H1 (cell line): ENCODE data around the gene NPHP4. TPM values are rescaled to one million over a fixed set of nuclear protein-coding genes. Genes with fewer than 3 reads are reported as not detected.
A peak's percentile ranks its signal among the peaks of the same experiment; 100 is the strongest.

Experiments used
- CTCF ChIA-PET: fragments of 300-600 bp; sonication (Branson Sonifier 250); formaldehyde crosslinking; loops from one replicate; lab custom pipeline; 2021; ENCODE audit not compliant: partially characterized antibody; lab: Charles Lee
- POLR2A ChIA-PET: fragments of 300-600 bp; sonication (Branson Sonifier 250); formaldehyde crosslinking; loops from one replicate; lab custom pipeline; 2021; ENCODE audit warnings: inconsistent platforms; ENCODE audit not compliant: partially characterized antibody; lab: Charles Lee
- DNase-seq, 2 experiments: peaks; one replicate each; pipeline versions ENCODE4 v3.0.0 to v3.0.0-alpha.2; 2010 to 2022; ENCODE audit warnings: low spot score in 2 of 2, low read depth in 1 of 2, mixed read lengths in 1 of 2
- FAIRE-seq: peaks from 2 replicates; lab custom pipeline; 2011; peaks lifted over from hg19 to GRCh38; lab: Jason Lieb, UNC
- H2AFZ ChIP-seq: 2 replicates; pipeline ENCODE4 v1.8.1; 2012; ENCODE audit warnings: low read length, inconsistent platforms
- H2AK5ac ChIP-seq: 2 replicates; pipeline ENCODE4 v1.6.1; 2013; ENCODE audit warnings: low read depth, low read length
- H2BK120ac ChIP-seq: replicated peaks from 2 replicates; pipeline ENCODE3; 2013; ENCODE audit warnings: low read depth, low read length, inconsistent platforms
- H2BK12ac ChIP-seq: 2 replicates; pipeline ENCODE4 v1.6.1; 2013; ENCODE audit warnings: low read depth, low read length
- H2BK15ac ChIP-seq: 2 replicates; pipeline ENCODE4 v1.6.1; 2013; ENCODE audit warnings: low read length
- H2BK20ac ChIP-seq: 2 replicates; pipeline ENCODE4 v1.6.1; 2013; ENCODE audit warnings: low read length
- H2BK5ac ChIP-seq: 2 replicates; pipeline ENCODE4 v1.6.1; 2013; ENCODE audit warnings: low read depth, low read length
- H3K14ac ChIP-seq: 2 replicates; pipeline ENCODE4 v1.6.1; 2013; ENCODE audit warnings: inconsistent platforms; ENCODE audit not compliant: insufficient read length
- H3K18ac ChIP-seq: 2 replicates; pipeline ENCODE4 v1.6.1; 2013; ENCODE audit warnings: low read length; ENCODE audit errors: extremely low read depth
- H3K23ac ChIP-seq: 2 replicates; pipeline ENCODE4 v1.6.1; 2013; ENCODE audit warnings: inconsistent platforms; ENCODE audit not compliant: insufficient read length
- H3K23me2 ChIP-seq: 2 replicates; pipeline ENCODE4 v1.6.1; 2013; ENCODE audit warnings: low read depth, low read length
- H3K27ac ChIP-seq: 2 replicates; pipeline ENCODE4 v1.6.1; 2011; ENCODE audit warnings: low read depth, low read length, inconsistent platforms
- H3K27me3 ChIP-seq, 4 experiments: replicated peaks in 1 of 4; 1 replicate in 1 of 4; 2 replicates in 3 of 4; pipeline versions ENCODE4 v1.6.1 to v1.8.1; 2011 to 2013; ENCODE audit warnings: low read length in 3 of 4, mild to moderate bottlenecking in 3 of 4, inconsistent platforms in 2 of 4, mixed read lengths in 2 of 4, moderate library complexity in 1 of 4; ENCODE audit not compliant: control insufficient read depth in 3 of 4, insufficient read depth in 3 of 4; ENCODE audit errors: extremely low read depth in 1 of 4
- H3K36me3 ChIP-seq, 4 experiments: 2 replicates each; pipeline versions ENCODE4 v1.6.1 to v1.8.1; 2011 to 2013; ENCODE audit warnings: mild to moderate bottlenecking in 4 of 4, low read length in 3 of 4, moderate library complexity in 2 of 4, control low read depth in 1 of 4, inconsistent platforms in 1 of 4; ENCODE audit not compliant: insufficient read depth in 4 of 4, control insufficient read depth in 2 of 4
- H3K4ac ChIP-seq: replicated peaks from 2 replicates; pipeline ENCODE3; 2013; ENCODE audit warnings: low read length, low read depth, mixed read lengths, inconsistent platforms; ENCODE audit not compliant: insufficient read length
- H3K4me1 ChIP-seq, 4 experiments: replicated peaks in 1 of 4; 1 replicate in 1 of 4; 2 replicates in 3 of 4; pipeline versions ENCODE4 v1.6.1 to v1.8.1; 2011 to 2013; ENCODE audit warnings: low read length in 3 of 4, inconsistent platforms in 2 of 4, mixed read lengths in 1 of 4; ENCODE audit not compliant: insufficient read depth in 4 of 4, control insufficient read depth in 3 of 4
- H3K4me2 ChIP-seq, 2 experiments: 2 replicates each; pipeline versions ENCODE4 v1.6.1 to v1.8.1; 2011 to 2013; ENCODE audit warnings: low read depth in 2 of 2, low read length in 2 of 2, control low read depth in 1 of 2, inconsistent platforms in 1 of 2, mild to moderate bottlenecking in 1 of 2; ENCODE audit not compliant: insufficient read depth in 1 of 2
- H3K4me3 ChIP-seq, 4 experiments: fragments of 200-600, 300-600 bp in 1 of 4; sonication (generic), shearing (Covaris generic), sonication (Bioruptor Twin) in 1 of 4; 2 replicates each; pipeline versions ENCODE4 v1.5.1 to v1.8.1; 2011 to 2016; ENCODE audit warnings: low read length in 4 of 4, low read depth in 3 of 4, control low read depth in 2 of 4, inconsistent platforms in 2 of 4, mild to moderate bottlenecking in 2 of 4, mixed read lengths in 1 of 4, moderate library complexity in 1 of 4; ENCODE audit not compliant: insufficient read depth in 2 of 4; ENCODE audit errors: extremely low read depth in 1 of 4
- H3K56ac ChIP-seq: replicated peaks from 2 replicates; pipeline ENCODE3; 2013; ENCODE audit warnings: low read depth, mild to moderate bottlenecking, mixed read lengths, low read length, inconsistent platforms; ENCODE audit not compliant: insufficient read length
- H3K79me1 ChIP-seq: 2 replicates; pipeline ENCODE4 v1.6.1; 2013; ENCODE audit warnings: low read depth, low read length, control low read depth
- H3K79me2 ChIP-seq, 2 experiments: 2 replicates each; pipeline versions ENCODE4 v1.6.1 to v1.8.1; 2012 to 2013; ENCODE audit warnings: low read length in 2 of 2, mild to moderate bottlenecking in 2 of 2, inconsistent platforms in 1 of 2; ENCODE audit not compliant: insufficient read depth in 2 of 2, control insufficient read depth in 1 of 2
- H3K9ac ChIP-seq, 4 experiments: replicated peaks in 1 of 4; 1 replicate in 1 of 4; 2 replicates in 3 of 4; pipeline versions ENCODE4 v1.6.1 to v1.8.1; 2011 to 2013; ENCODE audit warnings: low read depth in 3 of 4, low read length in 3 of 4, control low read depth in 2 of 4, mild to moderate bottlenecking in 2 of 4, moderate library complexity in 2 of 4, inconsistent platforms in 1 of 4; ENCODE audit errors: extremely low read depth in 1 of 4
- H3K9me3 ChIP-seq, 2 experiments: 2 replicates each; pipeline versions ENCODE4 v1.6.1 to v1.8.1; 2012 to 2013; ENCODE audit warnings: mild to moderate bottlenecking in 2 of 2, moderate library complexity in 2 of 2, control low read depth in 1 of 2, inconsistent platforms in 1 of 2, low read depth in 1 of 2, low read length in 1 of 2, mixed read lengths in 1 of 2; ENCODE audit not compliant: insufficient read depth in 2 of 2
- H4K20me1 ChIP-seq, 2 experiments: replicated peaks in 1 of 2; 2 replicates each; pipeline versions ENCODE3 to v1.8.1; 2011 to 2013; ENCODE audit warnings: inconsistent platforms in 2 of 2, low read length in 2 of 2, mild to moderate bottlenecking in 1 of 2; ENCODE audit not compliant: insufficient read depth in 2 of 2, control insufficient read depth in 1 of 2
- H4K5ac ChIP-seq: 2 replicates; pipeline ENCODE4 v1.6.1; 2013; ENCODE audit warnings: low read length, low read depth, mixed read lengths, inconsistent platforms; ENCODE audit not compliant: insufficient read length
- H4K8ac ChIP-seq: 2 replicates; pipeline ENCODE4 v1.8.0; 2013; ENCODE audit warnings: mild to moderate bottlenecking, moderate library complexity, low read length, inconsistent platforms; ENCODE audit not compliant: insufficient read depth; ENCODE audit errors: extremely low read depth
- H4K91ac ChIP-seq: replicated peaks from 2 replicates; pipeline ENCODE3; 2013; ENCODE audit warnings: low read length, mixed read lengths, inconsistent platforms; ENCODE audit not compliant: insufficient read length
- RAD21 ChIP-seq, 2 experiments: IDR thresholded peaks in 1 of 2; conservative IDR thresholded peaks in 1 of 2; 2 replicates each; pipeline ENCODE4 v1.6.1; 2011; ENCODE audit warnings: low read depth in 2 of 2, low read length in 2 of 2, improper control_type of control experiment in 1 of 2, inconsistent platforms in 1 of 2, mild to moderate bottlenecking in 1 of 2, moderate library complexity in 1 of 2
- SP2 ChIP-seq: IDR thresholded peaks from 2 replicates; pipeline ENCODE4 v1.6.1; 2012; ENCODE audit warnings: mild to moderate bottlenecking, low read length, inconsistent platforms
- WGBS, 2 experiments: shearing (Covaris generic) in 1 of 2; methylation state at CpG; one replicate each; pipeline versions ENCODE4 v1.1.6 to v1.1.7; 2013 to 2015; ENCODE audit warnings: low lambda C conversion rate in 2 of 2, mixed read lengths in 2 of 2, inconsistent platforms in 1 of 2, low coverage in 1 of 2, missing lambda C conversion rate in 1 of 2; ENCODE audit not compliant: insufficient replicate concordance in 2 of 2, insufficient coverage in 1 of 2, insufficient read length in 1 of 2; ENCODE audit errors: extremely low coverage in 1 of 2, missing lambda C conversion rate in 1 of 2; 5-methylcytosine and 5-hydroxymethylcytosine counted together
- polyA plus RNA-seq, 7 experiments: library from polyadenylated mRNA; depleted of rRNA in 3 of 7; stranded (reverse) in 5 of 7; unstranded in 2 of 7; fragments of >200 nt in 5 of 7; fragments of 200-250 nt in 2 of 7; gene quantifications; 1 replicate in 5 of 7; 2 replicates in 1 of 7; 4 replicates in 1 of 7; pipeline versions ENCODE4 v1.2.1 to v1.2.3, GENCODE V29; 2011 to 2013; ENCODE audit warnings: missing spikeins in 2 of 7, mixed read lengths in 2 of 7
- total RNA-seq: library from RNA; stranded (reverse); fragmentation: NEBNext Ultra II Directional; extraction: Animal tissue kit (Norgen Biotek cat#: 25700); gene quantifications from 2 replicates; pipeline ENCODE4 v1.2.1, GENCODE V29; 2021

Gene NPHP4
- total and polyA plus RNA-seq, 2 of the 8 experiments (the other 6 are each of a cell fraction or from before 2014, with no cell fraction given) = 5.8 to 14.0 TPM

GRCh38 chr1:6005276-6005917 lies 13.2 kb upstream of the NPHP4 start:
- POLR2A ChIA-PET = no interaction called here
- Histone ChIP-seq H2BK120ac (no peak overlapping the region), H3K79me1 (no peaks in the 10 kb centered on the region), H2AFZ (no peak overlapping the region), H2BK5ac (no peak overlapping the region), H3K79me2 (no peaks in the 10 kb centered on the region), H2BK15ac (no peak overlapping the region), H4K20me1 (no peaks in the 10 kb centered on the region), H3K4me2 (no peak overlapping the region)
- TF ChIP-seq RAD21 (IDR thresholded peaks at IDR 0.05 in 1 of 2, conservative IDR thresholded peaks at IDR 0.05 in 1 of 2; ENCODE audit: low read depth in 2 of 2, low read length in 2 of 2) (peak; percentile 10 to 27; a peak in 1 of 4 replicates), SP2 (no peak)
- TF ChIP-seq, all 59 proteins: peak for 1
- CTCF ChIA-PET = interaction anchor here (1.4 kb wide), 1 partner anchor 29 kb away, joined by 4 read pairs; no protein-coding TSS in a partner anchor
- H3K4me3 ChIP-seq = no peak overlapping the region
- no peaks in the 10 kb centered on the region for H3K9me3 ChIP-seq
- H3K23ac ChIP-seq = no peak overlapping the region
- no peak overlapping the region for H4K5ac ChIP-seq
- no peak for DNase-seq
- H3K14ac ChIP-seq = no peak overlapping the region
- H2BK12ac ChIP-seq = no peak overlapping the region
- H3K56ac ChIP-seq = no peak overlapping the region
- no peak overlapping the region for H2AK5ac ChIP-seq
- H3K18ac ChIP-seq = no peak overlapping the region
- H4K91ac ChIP-seq = no peak overlapping the region
- no peaks in the 10 kb centered on the region for H3K27me3 ChIP-seq
- no peaks in the 10 kb centered on the region for H3K23me2 ChIP-seq
- 100% methylated on average over 3 of the region's 10 CpGs; no CpG with 5 or more reads in 1 of the 2 experiments for WGBS, 2 experiments
- H4K8ac ChIP-seq = no peak overlapping the region
- H3K4ac ChIP-seq = no peak overlapping the region
- H2BK20ac ChIP-seq = no peak overlapping the region
- no peak overlapping the region for H3K9ac ChIP-seq
- no peak for FAIRE-seq
- H3K36me3 ChIP-seq = no peaks in the 10 kb centered on the region
- no peak overlapping the region for H3K27ac ChIP-seq
- peaks cover 0 to 6% (median 4%) of the 10 kb centered on the region in 4 experiments; a peak in 4 of 7 replicates for H3K4me1 ChIP-seq
